Osteoblast (primary cell): Measurements from ENCODE around the gene VANGL2. TPM values are rescaled to one million over a fixed set of nuclear protein-coding genes. Genes with fewer than 3 reads are reported as not detected.

ENCODE experiments used
- DNase-seq: peaks from one replicate; pipeline ENCODE4 v3.0.0; 2011; ENCODE audit warnings: low spot score, mixed read lengths; ENCODE audit not compliant: insufficient read length; ENCODE audit errors: missing footprints
- H2AFZ ChIP-seq: 2 replicates; pipeline ENCODE4 v1.6.0; 2011; ENCODE audit warnings: mild to moderate bottlenecking, low read length
- H3K27ac ChIP-seq: 2 replicates; pipeline ENCODE4 v1.5.1; 2011; ENCODE audit warnings: mild to moderate bottlenecking, low read depth, low read length, moderate library complexity
- H3K27me3 ChIP-seq: 2 replicates; pipeline ENCODE4 v1.6.0; 2012; ENCODE audit warnings: mild to moderate bottlenecking, control low read depth, inconsistent platforms, low read length, moderate library complexity; ENCODE audit not compliant: insufficient read depth
- H3K36me3 ChIP-seq: 2 replicates; pipeline ENCODE4 v1.5.1; 2011; ENCODE audit warnings: mild to moderate bottlenecking, low read length, control low read depth, moderate library complexity; ENCODE audit not compliant: insufficient read depth
- H3K4me1 ChIP-seq: 2 replicates; pipeline ENCODE4 v1.5.1; 2011; ENCODE audit warnings: mild to moderate bottlenecking, low read length, control low read depth, moderate library complexity; ENCODE audit not compliant: insufficient read depth
- H3K4me2 ChIP-seq: 2 replicates; pipeline ENCODE4 v1.6.0; 2011; ENCODE audit warnings: mild to moderate bottlenecking, low read length; ENCODE audit not compliant: insufficient read depth
- H3K4me3 ChIP-seq: fragments of 200-600 bp; sonication (generic); 3 replicates; pipeline ENCODE4 v1.5.1; 2012; ENCODE audit warnings: mild to moderate bottlenecking, low read length, inconsistent platforms; ENCODE audit not compliant: insufficient read depth
- H3K79me2 ChIP-seq: 2 replicates; pipeline ENCODE4 v1.6.0; 2012; ENCODE audit warnings: mild to moderate bottlenecking, low read length, control low read depth, inconsistent platforms; ENCODE audit not compliant: insufficient read depth
- H3K9me3 ChIP-seq: 2 replicates; pipeline ENCODE4 v1.5.1; 2011; ENCODE audit warnings: low read depth, low read length, control low read depth
- H4K20me1 ChIP-seq: 2 replicates; pipeline ENCODE4 v1.6.0; 2012; ENCODE audit warnings: mild to moderate bottlenecking, low read length, control low read depth; ENCODE audit not compliant: insufficient read depth
- total RNA-seq: library from RNA; depleted of rRNA; stranded (reverse); fragments of >200 nt; gene quantifications from 2 replicates; pipeline ENCODE4 v1.2.3, GENCODE V29; 2012
- TF ChIP-seq, protein P1 (sequence below): IDR thresholded peaks from 2 replicates; pipeline ENCODE4 v1.5.1; 2011; ENCODE audit warnings: mild to moderate bottlenecking, low read depth, low read length, moderate library complexity; ENCODE audit errors: extremely low read depth

The VANGL2 gene
- total RNA-seq, 1 donor, result not detected

DNA sequence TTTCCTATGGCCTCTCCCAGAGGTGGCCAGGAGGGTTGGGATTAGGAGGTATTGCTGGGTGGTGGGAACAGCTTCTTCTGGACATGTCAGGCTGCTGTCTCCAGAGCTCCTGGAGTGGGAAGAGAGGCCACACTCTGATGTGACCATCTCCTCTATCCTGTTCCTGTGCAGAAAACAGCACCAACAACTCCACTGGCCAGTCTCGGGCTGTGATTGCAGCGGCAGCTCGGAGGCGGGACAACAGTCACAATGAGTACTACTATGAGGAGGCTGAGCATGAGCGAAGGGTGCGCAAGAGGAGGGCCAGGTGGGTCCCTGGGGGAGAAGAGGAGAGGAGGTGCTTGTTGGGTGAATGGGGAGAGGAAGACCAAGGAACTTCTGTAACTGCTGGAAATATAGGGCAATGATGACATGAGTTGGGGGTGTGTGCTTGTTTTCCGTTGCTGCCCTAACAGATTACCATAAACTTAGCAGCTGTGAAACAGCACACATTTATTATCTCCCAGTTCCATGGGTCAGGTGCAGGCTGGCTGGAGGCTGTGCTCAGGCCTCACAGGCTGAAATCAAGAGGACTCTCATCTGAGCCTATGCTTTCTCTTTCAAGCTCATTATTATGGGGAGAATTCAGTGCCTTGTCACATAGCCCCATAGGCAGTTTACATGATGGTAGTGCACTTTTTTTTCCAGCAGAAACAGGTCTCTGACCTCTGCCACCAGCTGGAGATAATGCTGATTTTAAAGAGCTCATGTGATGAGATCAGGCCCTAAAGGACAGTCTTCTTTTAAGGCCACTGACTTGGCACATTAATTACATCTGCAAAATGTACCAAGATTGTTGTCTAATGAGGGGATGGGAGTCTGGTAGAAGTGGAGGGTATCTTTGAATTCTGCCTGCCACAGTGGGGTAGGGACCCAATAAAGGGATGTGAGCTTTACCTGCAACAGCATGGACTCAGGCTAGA is 20.8 kb downstream of the VANGL2 start:
- Histone ChIP-seq H3K9me3 (no peaks in the 10 kb centered on the region), H3K27ac (no peak overlapping the region), H2AFZ (no peak overlapping the region), H3K4me1 (no peaks in the 10 kb centered on the region), H3K36me3 (no peaks in the 10 kb centered on the region), H3K4me3 (no peak overlapping the region), H3K27me3 (peaks cover 4% of the 10 kb centered on the region), H4K20me1 (no peaks in the 10 kb centered on the region), H3K79me2 (no peaks in the 10 kb centered on the region), H3K4me2 (no peak overlapping the region)
- TF ChIP-seq, protein P1, sequence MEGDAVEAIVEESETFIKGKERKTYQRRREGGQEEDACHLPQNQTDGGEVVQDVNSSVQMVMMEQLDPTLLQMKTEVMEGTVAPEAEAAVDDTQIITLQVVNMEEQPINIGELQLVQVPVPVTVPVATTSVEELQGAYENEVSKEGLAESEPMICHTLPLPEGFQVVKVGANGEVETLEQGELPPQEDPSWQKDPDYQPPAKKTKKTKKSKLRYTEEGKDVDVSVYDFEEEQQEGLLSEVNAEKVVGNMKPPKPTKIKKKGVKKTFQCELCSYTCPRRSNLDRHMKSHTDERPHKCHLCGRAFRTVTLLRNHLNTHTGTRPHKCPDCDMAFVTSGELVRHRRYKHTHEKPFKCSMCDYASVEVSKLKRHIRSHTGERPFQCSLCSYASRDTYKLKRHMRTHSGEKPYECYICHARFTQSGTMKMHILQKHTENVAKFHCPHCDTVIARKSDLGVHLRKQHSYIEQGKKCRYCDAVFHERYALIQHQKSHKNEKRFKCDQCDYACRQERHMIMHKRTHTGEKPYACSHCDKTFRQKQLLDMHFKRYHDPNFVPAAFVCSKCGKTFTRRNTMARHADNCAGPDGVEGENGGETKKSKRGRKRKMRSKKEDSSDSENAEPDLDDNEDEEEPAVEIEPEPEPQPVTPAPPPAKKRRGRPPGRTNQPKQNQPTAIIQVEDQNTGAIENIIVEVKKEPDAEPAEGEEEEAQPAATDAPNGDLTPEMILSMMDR, result no peak
- DNase-seq, result no peak

DNA sequence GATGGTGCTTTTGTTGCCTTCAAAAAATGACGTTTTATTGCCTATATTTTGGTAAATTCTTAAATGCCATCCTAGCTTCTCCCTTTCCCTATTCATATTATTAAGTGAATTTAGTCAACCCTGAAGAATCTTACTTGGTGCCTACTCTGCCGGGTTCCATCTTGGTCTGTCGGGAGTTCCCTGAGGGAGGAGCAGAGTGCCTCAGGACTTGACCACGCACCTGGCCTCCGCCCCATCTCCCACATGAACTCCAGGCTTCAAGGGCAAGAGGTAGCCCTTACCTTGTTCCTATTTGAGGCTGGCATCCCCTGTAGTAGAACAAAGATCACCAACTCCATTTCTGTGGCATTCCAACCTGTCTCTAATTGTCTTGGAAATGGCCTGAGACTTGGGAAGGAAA is 21.5 kb downstream of the VANGL2 start:
- no peak overlapping the region for H3K4me2 ChIP-seq
- H3K4me3 ChIP-seq, result no peak overlapping the region
- no peaks in the 10 kb centered on the region for H4K20me1 ChIP-seq
- no peak for DNase-seq
- no peaks in the 10 kb centered on the region for H3K9me3 ChIP-seq
- no peak overlapping the region for H3K27ac ChIP-seq
- H3K79me2 ChIP-seq, result no peaks in the 10 kb centered on the region
- TF ChIP-seq, protein P1, result no peak
- H3K27me3 ChIP-seq, result peaks cover 4% of the 10 kb centered on the region
- H3K36me3 ChIP-seq, result no peaks in the 10 kb centered on the region
- H2AFZ ChIP-seq, result no peak overlapping the region
- H3K4me1 ChIP-seq, result no peaks in the 10 kb centered on the region

DNA sequence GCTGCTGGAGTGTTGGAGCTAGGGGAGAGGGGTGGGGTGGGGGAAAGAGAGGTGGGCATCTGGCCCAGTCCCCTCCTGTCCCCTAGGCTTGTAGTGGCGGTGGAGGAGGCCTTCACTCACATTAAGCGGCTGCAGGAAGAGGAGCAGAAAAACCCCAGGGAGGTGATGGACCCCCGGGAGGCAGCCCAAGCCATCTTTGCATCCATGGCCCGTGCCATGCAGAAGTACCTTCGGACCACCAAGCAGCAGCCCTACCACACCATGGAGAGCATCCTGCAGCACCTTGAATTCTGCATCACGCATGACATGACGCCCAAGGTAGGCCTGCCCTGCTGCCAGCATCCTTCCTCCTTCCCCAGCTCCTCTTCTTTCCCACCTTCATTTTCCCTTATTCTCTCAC is 23.6 kb downstream of the VANGL2 start:
- no peak overlapping the region for H2AFZ ChIP-seq
- no peaks in the 10 kb centered on the region for H3K4me1 ChIP-seq
- no peak overlapping the region for H3K27ac ChIP-seq
- TF ChIP-seq, protein P1, result no peak
- H4K20me1 ChIP-seq, result no peaks in the 10 kb centered on the region
- no peak for DNase-seq
- no peaks in the 10 kb centered on the region for H3K79me2 ChIP-seq
- H3K36me3 ChIP-seq, result no peaks in the 10 kb centered on the region
- no peak overlapping the region for H3K4me2 ChIP-seq
- H3K4me3 ChIP-seq, result no peak overlapping the region
- H3K9me3 ChIP-seq, result no peaks in the 10 kb centered on the region
- peaks cover 4% of the 10 kb centered on the region for H3K27me3 ChIP-seq

DNA sequence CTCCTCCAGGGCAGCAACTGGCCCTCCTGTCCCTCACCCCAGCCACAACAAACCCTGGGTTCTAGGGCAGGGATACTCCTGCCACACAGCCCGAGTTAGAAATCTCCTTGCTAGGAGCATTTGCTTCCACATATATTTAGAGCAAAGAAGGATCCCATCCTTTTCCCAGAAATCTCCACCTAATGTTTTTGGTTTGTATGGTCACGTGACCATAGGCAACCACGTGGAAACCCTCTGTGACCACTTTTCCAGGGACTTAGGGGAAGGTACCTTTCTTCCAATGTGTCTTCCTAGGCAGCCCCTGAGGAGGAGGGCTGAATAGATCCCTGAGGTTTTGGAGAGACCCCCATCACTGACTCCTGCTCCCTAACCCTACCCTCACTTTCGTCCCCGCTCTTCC is 25.5 kb downstream of the VANGL2 start:
- Histone ChIP-seq H3K27ac (no peak overlapping the region), H3K27me3 (peaks cover 7% of the 10 kb centered on the region), H2AFZ (no peak overlapping the region), H4K20me1 (no peaks in the 10 kb centered on the region), H3K4me1 (no peaks in the 10 kb centered on the region), H3K36me3 (no peaks in the 10 kb centered on the region), H3K4me3 (no peak overlapping the region), H3K4me2 (no peak overlapping the region), H3K79me2 (no peaks in the 10 kb centered on the region), H3K9me3 (no peaks in the 10 kb centered on the region)
- TF ChIP-seq, protein P1, result no peak
- no peak for DNase-seq
